ENCODE results near the gene PPP1R27. TPM values are rescaled to one million over a fixed set of nuclear protein-coding genes. Genes with fewer than 3 reads are reported as not detected.

Gene PPP1R27
- total and polyA plus RNA-seq, 9 of the 15 experiments (the other 6 are each of a cell fraction or from before 2014, with no cell fraction given): 0.29 to 6.9 (median 1.5) TPM; not detected in 2

- 0 out of 2 replicates have a peak, but pooled peaks have one; percentile 35 for TF ChIP-seq ZNF830 (CRISPR knock-in tag; IDR thresholded peaks at IDR 0.05)
- TF ChIP-seq HMG20B (CRISPR knock-in tag; IDR thresholded peaks at IDR 0.05): no peak
- no peak for TF ChIP-seq KAT2B (IDR thresholded peaks at IDR 0.05; ENCODE audit: low read depth, low read length)
- peak; percentile 54 for TF ChIP-seq PRDM10 (IDR thresholded peaks at IDR 0.05; ENCODE audit: partially characterized antibody)
- TF ChIP-seq, protein P1, sequence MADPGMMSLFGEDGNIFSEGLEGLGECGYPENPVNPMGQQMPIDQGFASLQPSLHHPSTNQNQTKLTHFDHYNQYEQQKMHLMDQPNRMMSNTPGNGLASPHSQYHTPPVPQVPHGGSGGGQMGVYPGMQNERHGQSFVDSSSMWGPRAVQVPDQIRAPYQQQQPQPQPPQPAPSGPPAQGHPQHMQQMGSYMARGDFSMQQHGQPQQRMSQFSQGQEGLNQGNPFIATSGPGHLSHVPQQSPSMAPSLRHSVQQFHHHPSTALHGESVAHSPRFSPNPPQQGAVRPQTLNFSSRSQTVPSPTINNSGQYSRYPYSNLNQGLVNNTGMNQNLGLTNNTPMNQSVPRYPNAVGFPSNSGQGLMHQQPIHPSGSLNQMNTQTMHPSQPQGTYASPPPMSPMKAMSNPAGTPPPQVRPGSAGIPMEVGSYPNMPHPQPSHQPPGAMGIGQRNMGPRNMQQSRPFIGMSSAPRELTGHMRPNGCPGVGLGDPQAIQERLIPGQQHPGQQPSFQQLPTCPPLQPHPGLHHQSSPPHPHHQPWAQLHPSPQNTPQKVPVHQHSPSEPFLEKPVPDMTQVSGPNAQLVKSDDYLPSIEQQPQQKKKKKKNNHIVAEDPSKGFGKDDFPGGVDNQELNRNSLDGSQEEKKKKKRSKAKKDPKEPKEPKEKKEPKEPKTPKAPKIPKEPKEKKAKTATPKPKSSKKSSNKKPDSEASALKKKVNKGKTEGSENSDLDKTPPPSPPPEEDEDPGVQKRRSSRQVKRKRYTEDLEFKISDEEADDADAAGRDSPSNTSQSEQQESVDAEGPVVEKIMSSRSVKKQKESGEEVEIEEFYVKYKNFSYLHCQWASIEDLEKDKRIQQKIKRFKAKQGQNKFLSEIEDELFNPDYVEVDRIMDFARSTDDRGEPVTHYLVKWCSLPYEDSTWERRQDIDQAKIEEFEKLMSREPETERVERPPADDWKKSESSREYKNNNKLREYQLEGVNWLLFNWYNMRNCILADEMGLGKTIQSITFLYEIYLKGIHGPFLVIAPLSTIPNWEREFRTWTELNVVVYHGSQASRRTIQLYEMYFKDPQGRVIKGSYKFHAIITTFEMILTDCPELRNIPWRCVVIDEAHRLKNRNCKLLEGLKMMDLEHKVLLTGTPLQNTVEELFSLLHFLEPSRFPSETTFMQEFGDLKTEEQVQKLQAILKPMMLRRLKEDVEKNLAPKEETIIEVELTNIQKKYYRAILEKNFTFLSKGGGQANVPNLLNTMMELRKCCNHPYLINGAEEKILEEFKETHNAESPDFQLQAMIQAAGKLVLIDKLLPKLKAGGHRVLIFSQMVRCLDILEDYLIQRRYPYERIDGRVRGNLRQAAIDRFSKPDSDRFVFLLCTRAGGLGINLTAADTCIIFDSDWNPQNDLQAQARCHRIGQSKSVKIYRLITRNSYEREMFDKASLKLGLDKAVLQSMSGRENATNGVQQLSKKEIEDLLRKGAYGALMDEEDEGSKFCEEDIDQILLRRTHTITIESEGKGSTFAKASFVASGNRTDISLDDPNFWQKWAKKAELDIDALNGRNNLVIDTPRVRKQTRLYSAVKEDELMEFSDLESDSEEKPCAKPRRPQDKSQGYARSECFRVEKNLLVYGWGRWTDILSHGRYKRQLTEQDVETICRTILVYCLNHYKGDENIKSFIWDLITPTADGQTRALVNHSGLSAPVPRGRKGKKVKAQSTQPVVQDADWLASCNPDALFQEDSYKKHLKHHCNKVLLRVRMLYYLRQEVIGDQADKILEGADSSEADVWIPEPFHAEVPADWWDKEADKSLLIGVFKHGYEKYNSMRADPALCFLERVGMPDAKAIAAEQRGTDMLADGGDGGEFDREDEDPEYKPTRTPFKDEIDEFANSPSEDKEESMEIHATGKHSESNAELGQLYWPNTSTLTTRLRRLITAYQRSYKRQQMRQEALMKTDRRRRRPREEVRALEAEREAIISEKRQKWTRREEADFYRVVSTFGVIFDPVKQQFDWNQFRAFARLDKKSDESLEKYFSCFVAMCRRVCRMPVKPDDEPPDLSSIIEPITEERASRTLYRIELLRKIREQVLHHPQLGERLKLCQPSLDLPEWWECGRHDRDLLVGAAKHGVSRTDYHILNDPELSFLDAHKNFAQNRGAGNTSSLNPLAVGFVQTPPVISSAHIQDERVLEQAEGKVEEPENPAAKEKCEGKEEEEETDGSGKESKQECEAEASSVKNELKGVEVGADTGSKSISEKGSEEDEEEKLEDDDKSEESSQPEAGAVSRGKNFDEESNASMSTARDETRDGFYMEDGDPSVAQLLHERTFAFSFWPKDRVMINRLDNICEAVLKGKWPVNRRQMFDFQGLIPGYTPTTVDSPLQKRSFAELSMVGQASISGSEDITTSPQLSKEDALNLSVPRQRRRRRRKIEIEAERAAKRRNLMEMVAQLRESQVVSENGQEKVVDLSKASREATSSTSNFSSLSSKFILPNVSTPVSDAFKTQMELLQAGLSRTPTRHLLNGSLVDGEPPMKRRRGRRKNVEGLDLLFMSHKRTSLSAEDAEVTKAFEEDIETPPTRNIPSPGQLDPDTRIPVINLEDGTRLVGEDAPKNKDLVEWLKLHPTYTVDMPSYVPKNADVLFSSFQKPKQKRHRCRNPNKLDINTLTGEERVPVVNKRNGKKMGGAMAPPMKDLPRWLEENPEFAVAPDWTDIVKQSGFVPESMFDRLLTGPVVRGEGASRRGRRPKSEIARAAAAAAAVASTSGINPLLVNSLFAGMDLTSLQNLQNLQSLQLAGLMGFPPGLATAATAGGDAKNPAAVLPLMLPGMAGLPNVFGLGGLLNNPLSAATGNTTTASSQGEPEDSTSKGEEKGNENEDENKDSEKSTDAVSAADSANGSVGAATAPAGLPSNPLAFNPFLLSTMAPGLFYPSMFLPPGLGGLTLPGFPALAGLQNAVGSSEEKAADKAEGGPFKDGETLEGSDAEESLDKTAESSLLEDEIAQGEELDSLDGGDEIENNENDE (IDR thresholded peaks at IDR 0.05; ENCODE audit: low read depth, low read length): peak; percentile 70
- TF ChIP-seq POLR2H (tag; IDR thresholded peaks at IDR 0.05; ENCODE audit: low read depth): peak; percentile 16; the same call in 1 of the 2 replicates
- TF ChIP-seq, protein P2, sequence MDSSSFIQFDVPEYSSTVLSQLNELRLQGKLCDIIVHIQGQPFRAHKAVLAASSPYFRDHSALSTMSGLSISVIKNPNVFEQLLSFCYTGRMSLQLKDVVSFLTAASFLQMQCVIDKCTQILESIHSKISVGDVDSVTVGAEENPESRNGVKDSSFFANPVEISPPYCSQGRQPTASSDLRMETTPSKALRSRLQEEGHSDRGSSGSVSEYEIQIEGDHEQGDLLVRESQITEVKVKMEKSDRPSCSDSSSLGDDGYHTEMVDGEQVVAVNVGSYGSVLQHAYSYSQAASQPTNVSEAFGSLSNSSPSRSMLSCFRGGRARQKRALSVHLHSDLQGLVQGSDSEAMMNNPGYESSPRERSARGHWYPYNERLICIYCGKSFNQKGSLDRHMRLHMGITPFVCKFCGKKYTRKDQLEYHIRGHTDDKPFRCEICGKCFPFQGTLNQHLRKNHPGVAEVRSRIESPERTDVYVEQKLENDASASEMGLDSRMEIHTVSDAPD (CRISPR knock-in tag; IDR thresholded peaks at IDR 0.05): no peak
- peak; percentile 89 for TF ChIP-seq MYNN (IDR thresholded peaks at IDR 0.05)
- TF ChIP-seq MYNN (CRISPR knock-in tag; IDR thresholded peaks at IDR 0.05): no peak
- 0 out of 4 replicates have a peak, but pooled peaks of 1 of the 2 experiments have one; percentile 9 for TF ChIP-seq MAZ (CRISPR knock-in tag; conservative IDR thresholded peaks at IDR 0.05 in 1 of 2, IDR thresholded peaks at IDR 0.05 in 1 of 2)
Measured at GRCh38 chr17:81866440-81867169, 31.8 kb upstream of the PPP1R27 start (continued).
